Vagina (tissue), 2 donors: Measurements from ENCODE around the gene ARHGAP23.

Source experiments
- POLR2AphosphoS5 ChIP-seq, 2 donors: sonication (generic); formaldehyde crosslinking; IDR thresholded peaks; one replicate each; pipeline ENCODE4 v1.9.0; 2017; ENCODE audit warnings: antibody characterized with exemption in 2 of 2, mild to moderate bottlenecking in 2 of 2, low read depth in 1 of 2; ENCODE audit not compliant: insufficient read depth in 1 of 2
- TF ChIP-seq, protein P1 (sequence below), 3 experiments: fragments of 450-650 bp in 2 of 3; fragments of 200-600 bp in 1 of 3; sonication (generic) in 1 of 3; IDR thresholded peaks; one replicate each; pipeline ENCODE4 v1.5.1; 2017 to 2019; ENCODE audit warnings: antibody characterized with exemption in 3 of 3, mild to moderate bottlenecking in 2 of 3, moderate library complexity in 2 of 3

DNA sequence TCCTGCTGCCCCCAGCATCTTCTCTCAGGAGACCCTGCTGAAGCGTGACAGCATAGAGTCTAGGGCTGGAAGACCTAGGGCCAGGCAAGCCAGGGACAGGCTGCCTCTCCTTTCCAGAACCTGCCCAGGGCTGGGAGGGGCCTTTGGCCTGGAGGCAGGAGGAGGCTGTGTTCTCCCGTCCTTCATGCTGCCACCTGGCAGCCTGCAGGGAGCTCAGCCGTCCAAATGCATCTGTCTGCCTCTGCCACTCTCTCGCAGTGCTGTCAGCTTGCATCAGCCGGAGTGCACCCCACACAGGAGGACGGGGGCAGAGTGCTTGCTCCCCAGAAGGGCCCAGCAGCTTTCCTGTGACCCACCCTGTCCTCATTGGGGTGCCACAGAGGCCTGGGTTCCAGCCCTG is 31.3 kb downstream of the ARHGAP23 start:
- TF ChIP-seq, protein P1, sequence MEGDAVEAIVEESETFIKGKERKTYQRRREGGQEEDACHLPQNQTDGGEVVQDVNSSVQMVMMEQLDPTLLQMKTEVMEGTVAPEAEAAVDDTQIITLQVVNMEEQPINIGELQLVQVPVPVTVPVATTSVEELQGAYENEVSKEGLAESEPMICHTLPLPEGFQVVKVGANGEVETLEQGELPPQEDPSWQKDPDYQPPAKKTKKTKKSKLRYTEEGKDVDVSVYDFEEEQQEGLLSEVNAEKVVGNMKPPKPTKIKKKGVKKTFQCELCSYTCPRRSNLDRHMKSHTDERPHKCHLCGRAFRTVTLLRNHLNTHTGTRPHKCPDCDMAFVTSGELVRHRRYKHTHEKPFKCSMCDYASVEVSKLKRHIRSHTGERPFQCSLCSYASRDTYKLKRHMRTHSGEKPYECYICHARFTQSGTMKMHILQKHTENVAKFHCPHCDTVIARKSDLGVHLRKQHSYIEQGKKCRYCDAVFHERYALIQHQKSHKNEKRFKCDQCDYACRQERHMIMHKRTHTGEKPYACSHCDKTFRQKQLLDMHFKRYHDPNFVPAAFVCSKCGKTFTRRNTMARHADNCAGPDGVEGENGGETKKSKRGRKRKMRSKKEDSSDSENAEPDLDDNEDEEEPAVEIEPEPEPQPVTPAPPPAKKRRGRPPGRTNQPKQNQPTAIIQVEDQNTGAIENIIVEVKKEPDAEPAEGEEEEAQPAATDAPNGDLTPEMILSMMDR (IDR thresholded peaks at IDR 0.05): no peak
- no peak for TF ChIP-seq POLR2AphosphoS5 (IDR thresholded peaks at IDR 0.05; ENCODE audit: insufficient read depth in 1 of 2, low read depth in 1 of 2)
